Liver (tissue), 9 donors: Measurements from ENCODE around the gene MMS22L. TPM values are rescaled to one million over a fixed set of nuclear protein-coding genes. Genes with fewer than 3 reads are reported as not detected.

ENCODE experiments used
- DNase-seq: peaks from one replicate; pipeline ENCODE4 v3.0.0-alpha.2; 2017; ENCODE audit warnings: low spot score
- H3K27ac ChIP-seq, 2 donors: one replicate each; pipeline ENCODE4 v1.7.0; 2013; ENCODE audit warnings: inconsistent platforms in 2 of 2, low read length in 2 of 2, control low read depth in 1 of 2, low read depth in 1 of 2, mild to moderate bottlenecking in 1 of 2
- H3K27me3 ChIP-seq, 4 donors: one replicate each; pipeline versions ENCODE4 v1.6.1 to v1.7.0; 2013; ENCODE audit warnings: low read length in 3 of 4, inconsistent platforms in 1 of 4, mild to moderate bottlenecking in 1 of 4, moderate library complexity in 1 of 4; ENCODE audit not compliant: control insufficient read depth in 4 of 4, insufficient read depth in 4 of 4
- H3K36me3 ChIP-seq, 4 donors: one replicate each; pipeline versions ENCODE4 v1.6.1 to v1.7.0; 2013; ENCODE audit warnings: low read length in 3 of 4, mild to moderate bottlenecking in 3 of 4, low read depth in 1 of 4, moderate library complexity in 1 of 4; ENCODE audit not compliant: control insufficient read depth in 4 of 4, insufficient read depth in 3 of 4
- H3K4me1 ChIP-seq, 4 donors: one replicate each; pipeline versions ENCODE4 v1.6.1 to v1.7.0; 2013; ENCODE audit warnings: low read length in 3 of 4, mild to moderate bottlenecking in 3 of 4, moderate library complexity in 1 of 4; ENCODE audit not compliant: control insufficient read depth in 4 of 4, insufficient read depth in 4 of 4
- H3K4me3 ChIP-seq, 3 donors: one replicate each; pipeline versions ENCODE4 v1.6.1 to v1.7.0; 2013; ENCODE audit warnings: low read length in 3 of 3, control low read depth in 1 of 3, low read depth in 1 of 3, mild to moderate bottlenecking in 1 of 3
- H3K9ac ChIP-seq, 2 donors: one replicate each; pipeline ENCODE4 v1.7.0; 2013; ENCODE audit warnings: low read length in 2 of 2, mild to moderate bottlenecking in 2 of 2, moderate library complexity in 2 of 2, control low read depth in 1 of 2, low read depth in 1 of 2
- H3K9me3 ChIP-seq, 4 donors: one replicate each; pipeline versions ENCODE4 v1.6.1 to v1.7.0; 2013; ENCODE audit warnings: low read length in 3 of 4; ENCODE audit not compliant: control insufficient read depth in 4 of 4
- CTCF ChIP-seq: fragments of 150-350 bp; IDR thresholded peaks from 2 replicates; pipeline ENCODE4 v1.5.1; 2017; ENCODE audit warnings: improper control_type of control experiment, low read depth, low read length; ENCODE audit not compliant: missing input control
- EGR1 ChIP-seq, 2 donors: IDR thresholded peaks; 2 replicates each; pipeline ENCODE4 v1.6.1; 2016 to 2018; ENCODE audit warnings: antibody characterized with exemption in 2 of 2, low read depth in 2 of 2
- FOXA2 ChIP-seq: IDR thresholded peaks from 2 replicates; pipeline ENCODE4 v1.6.1; 2016; ENCODE audit warnings: antibody characterized with exemption
- GABPA ChIP-seq, 2 donors: IDR thresholded peaks in 1 of 2; conservative IDR thresholded peaks in 1 of 2; 2 replicates each; pipeline ENCODE4 v1.6.1; 2016; ENCODE audit warnings: antibody characterized with exemption in 2 of 2, mild to moderate bottlenecking in 1 of 2, moderate library complexity in 1 of 2
- HNF4A ChIP-seq, 2 donors: conservative IDR thresholded peaks; 2 replicates each; pipeline ENCODE4 v1.6.1; 2016; ENCODE audit warnings: antibody characterized with exemption in 2 of 2, mild to moderate bottlenecking in 2 of 2
- HNF4G ChIP-seq: IDR thresholded peaks from 2 replicates; pipeline ENCODE4 v1.6.1; 2016; ENCODE audit warnings: antibody characterized with exemption
- JUND ChIP-seq, 2 donors: IDR thresholded peaks; 2 replicates each; pipeline ENCODE4 v1.6.1; 2016; ENCODE audit warnings: antibody characterized with exemption in 2 of 2
- MAX ChIP-seq: IDR thresholded peaks from 2 replicates; pipeline ENCODE4 v1.6.1; 2016; ENCODE audit warnings: antibody characterized with exemption
- NR2F2 ChIP-seq: IDR thresholded peaks from 2 replicates; pipeline ENCODE4 v1.6.1; 2016; ENCODE audit warnings: antibody characterized with exemption
- REST ChIP-seq: IDR thresholded peaks from 2 replicates; pipeline ENCODE4 v1.6.1; 2016; ENCODE audit warnings: antibody characterized with exemption, mild to moderate bottlenecking
- SP1 ChIP-seq: IDR thresholded peaks from 2 replicates; pipeline ENCODE4 v1.6.1; 2018; ENCODE audit warnings: antibody characterized with exemption, mild to moderate bottlenecking
- YY1 ChIP-seq: IDR thresholded peaks from 2 replicates; pipeline ENCODE4 v1.6.1; 2016; ENCODE audit warnings: antibody characterized with exemption, mild to moderate bottlenecking
- ZBTB33 ChIP-seq: IDR thresholded peaks from 2 replicates; pipeline ENCODE4 v1.6.1; 2016; ENCODE audit warnings: antibody characterized with exemption
- polyA plus RNA-seq, 2 donors: library from polyadenylated mRNA; stranded (reverse) in 1 of 2; unstranded in 1 of 2; fragments of 200-250 nt in 1 of 2; fragments of >200 nt in 1 of 2; fragmentation: Nextera tagmentation in 1 of 2; extraction: Ambion mirVana in 1 of 2; gene quantifications; one replicate each; pipeline versions ENCODE4 v1.2.1 to v1.2.3, GENCODE V29; 2013 to 2015
- total RNA-seq, 2 donors: library from RNA; depleted of rRNA; stranded (reverse); fragments of >200 nt; gene quantifications; one replicate each; pipeline ENCODE4 v1.2.3, GENCODE V29; 2014
- donor health status: healthy.
- donor health status: healthy.
- donor health status: healthy.
- donor health status: healthy.
- donor health status: healthy.

Gene MMS22L
- total and polyA plus RNA-seq, 4 donors: 0.32 to 14.9 (median 2.6) TPM

- TF ChIP-seq REST: no peak
- no peak for TF ChIP-seq EGR1 (IDR thresholded peaks at IDR 0.05; ENCODE audit: low read depth in 2 of 2)
- TF ChIP-seq GABPA (IDR thresholded peaks at IDR 0.05 in 1 of 2, conservative IDR thresholded peaks at IDR 0.05 in 1 of 2): no peak
- TF ChIP-seq FOXA2: no peak
- TF ChIP-seq HNF4G: no peak
Measured at GRCh38 chr6:97214671-97215070, 68.3 kb downstream of the MMS22L start (continued).

GRCh38 chr6:97207383-97207782 lies 75.6 kb downstream of the MMS22L start:
- DNase-seq: no peak
- Histone ChIP-seq H3K36me3 (no peaks in the 10 kb centered on the region), H3K27me3 (no peaks in the 10 kb centered on the region), H3K4me3 (no peak overlapping the region), H3K27ac (no peak overlapping the region), H3K9me3 (no peaks in the 10 kb centered on the region), H3K9ac (no peak overlapping the region), H3K4me1 (no peaks in the 10 kb centered on the region)
- TF ChIP-seq NR2F2 (no peak), SP1 (no peak), EGR1 (IDR thresholded peaks at IDR 0.05; ENCODE audit: low read depth in 2 of 2) (no peak), JUND (IDR thresholded peaks at IDR 0.05) (no peak), ZBTB33 (no peak), REST (no peak), HNF4A (conservative IDR thresholded peaks at IDR 0.05) (no peak), YY1 (no peak), CTCF (no peak), MAX (no peak)
